Measurements from ENCODE around the gene DAB2IP.

DNA sequence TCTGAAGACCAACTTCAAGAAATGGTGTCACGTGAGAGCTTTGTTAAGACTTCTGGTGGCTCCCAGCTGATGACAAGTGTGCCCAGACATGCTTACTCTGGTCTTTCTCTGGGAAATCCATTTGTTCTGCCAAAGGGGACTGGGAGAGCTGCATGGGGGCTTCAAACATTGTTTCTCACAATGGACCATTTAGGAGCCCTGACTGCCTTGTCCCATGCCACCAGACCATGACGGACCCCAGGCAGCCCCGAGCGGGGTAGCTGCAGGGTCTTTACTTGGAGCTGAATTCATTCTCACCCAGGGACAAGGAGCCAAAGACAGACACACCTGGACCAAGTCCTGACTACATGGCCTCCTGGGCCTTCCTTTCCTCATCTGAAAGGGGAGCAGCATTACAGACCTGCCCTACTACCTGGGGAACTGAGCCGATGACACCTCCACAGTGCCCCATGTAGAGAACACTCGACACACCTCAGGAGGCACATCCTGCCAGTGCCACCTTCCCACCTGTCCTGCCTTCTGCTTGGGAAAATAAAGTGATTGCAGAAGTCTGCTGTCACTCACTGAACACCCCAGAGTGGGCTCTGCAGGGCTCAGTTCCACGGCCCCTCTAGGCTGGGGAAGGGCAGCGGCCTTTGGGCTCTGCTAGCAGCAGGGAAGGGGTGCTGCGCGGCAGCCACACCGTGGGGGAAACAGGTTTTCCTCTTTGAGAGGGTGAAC lies 169.0 kb downstream of the DAB2IP start:
- TF ChIP-seq, protein P1, sequence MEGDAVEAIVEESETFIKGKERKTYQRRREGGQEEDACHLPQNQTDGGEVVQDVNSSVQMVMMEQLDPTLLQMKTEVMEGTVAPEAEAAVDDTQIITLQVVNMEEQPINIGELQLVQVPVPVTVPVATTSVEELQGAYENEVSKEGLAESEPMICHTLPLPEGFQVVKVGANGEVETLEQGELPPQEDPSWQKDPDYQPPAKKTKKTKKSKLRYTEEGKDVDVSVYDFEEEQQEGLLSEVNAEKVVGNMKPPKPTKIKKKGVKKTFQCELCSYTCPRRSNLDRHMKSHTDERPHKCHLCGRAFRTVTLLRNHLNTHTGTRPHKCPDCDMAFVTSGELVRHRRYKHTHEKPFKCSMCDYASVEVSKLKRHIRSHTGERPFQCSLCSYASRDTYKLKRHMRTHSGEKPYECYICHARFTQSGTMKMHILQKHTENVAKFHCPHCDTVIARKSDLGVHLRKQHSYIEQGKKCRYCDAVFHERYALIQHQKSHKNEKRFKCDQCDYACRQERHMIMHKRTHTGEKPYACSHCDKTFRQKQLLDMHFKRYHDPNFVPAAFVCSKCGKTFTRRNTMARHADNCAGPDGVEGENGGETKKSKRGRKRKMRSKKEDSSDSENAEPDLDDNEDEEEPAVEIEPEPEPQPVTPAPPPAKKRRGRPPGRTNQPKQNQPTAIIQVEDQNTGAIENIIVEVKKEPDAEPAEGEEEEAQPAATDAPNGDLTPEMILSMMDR (conservative IDR thresholded peaks at IDR 0.05), result no peak
- no peak for TF ChIP-seq EZH2 (IDR thresholded peaks at IDR 0.05; ENCODE audit: low read depth)

Measured in PC-9 (cell line).